RWPE1 (cell line): ENCODE results near the gene TRIM38.
A peak's percentile ranks its signal among the peaks of the same experiment; 100 is the strongest.

ENCODE experiments used
- CTCF ChIA-PET: fragments of 350-600 bp; sonication (Branson Sonifier 250); formaldehyde crosslinking; extraction: SDS; loops from one replicate; lab custom pipeline; 2021; lab: Yijun Ruan, JAX
- POLR2A ChIA-PET: fragments of 400-600 bp; formaldehyde crosslinking; extraction: SDS; loops from one replicate; lab custom pipeline; 2020; ENCODE audit warnings: antibody characterized with exemption; ENCODE audit not compliant: low non-redundant PET; lab: Yijun Ruan, JAX
- DNase-seq: peaks from one replicate; pipeline ENCODE4 v3.0.0; 2012; ENCODE audit warnings: low spot score
- H3K27ac ChIP-seq: fragments of 450-650 bp; 2 replicates; pipeline ENCODE4 v1.5.1; 2017
- TF ChIP-seq, protein P1 (sequence below): fragments of 450-650 bp; conservative IDR thresholded peaks from 2 replicates; pipeline ENCODE4 v1.5.1; 2017; ENCODE audit warnings: low read depth, mild to moderate bottlenecking

Gene TRIM38

GRCh38 chr6:25963426-25964123, 973 bp downstream of the TRIM38 start:
- DNase-seq: peak; percentile 42
- POLR2A ChIA-PET: no interaction called here
- peak overlapping the region; percentile 85 for H3K27ac ChIP-seq
- TF ChIP-seq, protein P1, sequence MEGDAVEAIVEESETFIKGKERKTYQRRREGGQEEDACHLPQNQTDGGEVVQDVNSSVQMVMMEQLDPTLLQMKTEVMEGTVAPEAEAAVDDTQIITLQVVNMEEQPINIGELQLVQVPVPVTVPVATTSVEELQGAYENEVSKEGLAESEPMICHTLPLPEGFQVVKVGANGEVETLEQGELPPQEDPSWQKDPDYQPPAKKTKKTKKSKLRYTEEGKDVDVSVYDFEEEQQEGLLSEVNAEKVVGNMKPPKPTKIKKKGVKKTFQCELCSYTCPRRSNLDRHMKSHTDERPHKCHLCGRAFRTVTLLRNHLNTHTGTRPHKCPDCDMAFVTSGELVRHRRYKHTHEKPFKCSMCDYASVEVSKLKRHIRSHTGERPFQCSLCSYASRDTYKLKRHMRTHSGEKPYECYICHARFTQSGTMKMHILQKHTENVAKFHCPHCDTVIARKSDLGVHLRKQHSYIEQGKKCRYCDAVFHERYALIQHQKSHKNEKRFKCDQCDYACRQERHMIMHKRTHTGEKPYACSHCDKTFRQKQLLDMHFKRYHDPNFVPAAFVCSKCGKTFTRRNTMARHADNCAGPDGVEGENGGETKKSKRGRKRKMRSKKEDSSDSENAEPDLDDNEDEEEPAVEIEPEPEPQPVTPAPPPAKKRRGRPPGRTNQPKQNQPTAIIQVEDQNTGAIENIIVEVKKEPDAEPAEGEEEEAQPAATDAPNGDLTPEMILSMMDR: no peak
- CTCF ChIA-PET: interaction anchor here (1.9 kb wide), 1 partner anchor 29 kb away, joined by 11 read pairs; no protein-coding TSS in a partner anchor

GRCh38 chr6:25965058-25965457, 2.5 kb downstream of the TRIM38 start:
- TF ChIP-seq, protein P1: no peak
- POLR2A ChIA-PET: no interaction called here

GRCh38 chr6:25966711-25967110, 4.1 kb downstream of the TRIM38 start:
- H3K27ac ChIP-seq: no peak overlapping the region
- no peak for DNase-seq
- TF ChIP-seq, protein P1: no peak
- POLR2A ChIA-PET: no interaction called here
- CTCF ChIA-PET: interaction anchor here (0.9 kb wide), 1 partner anchor 26 kb away, joined by 3 read pairs; no protein-coding TSS in a partner anchor

More at GRCh38 chr6:25965058-25965457, 2.5 kb downstream of the TRIM38 start:
- DNase-seq: no peak
- H3K27ac ChIP-seq: no peak overlapping the region
- CTCF ChIA-PET: no interaction called here

- TF ChIP-seq, protein P1: no peak
- CTCF ChIA-PET: interaction anchor here (0.6 to 1.1 kb wide), 2 partner anchors 11 to 249 kb away, joined by 3 to 4 read pairs; no protein-coding TSS in a partner anchor
- H3K27ac ChIP-seq: no peak overlapping the region
- no peak for DNase-seq
- POLR2A ChIA-PET: no interaction called here
These were observed 6.2 kb downstream of the TRIM38 start for GRCh38 chr6:25968769-25969168.

DNA sequence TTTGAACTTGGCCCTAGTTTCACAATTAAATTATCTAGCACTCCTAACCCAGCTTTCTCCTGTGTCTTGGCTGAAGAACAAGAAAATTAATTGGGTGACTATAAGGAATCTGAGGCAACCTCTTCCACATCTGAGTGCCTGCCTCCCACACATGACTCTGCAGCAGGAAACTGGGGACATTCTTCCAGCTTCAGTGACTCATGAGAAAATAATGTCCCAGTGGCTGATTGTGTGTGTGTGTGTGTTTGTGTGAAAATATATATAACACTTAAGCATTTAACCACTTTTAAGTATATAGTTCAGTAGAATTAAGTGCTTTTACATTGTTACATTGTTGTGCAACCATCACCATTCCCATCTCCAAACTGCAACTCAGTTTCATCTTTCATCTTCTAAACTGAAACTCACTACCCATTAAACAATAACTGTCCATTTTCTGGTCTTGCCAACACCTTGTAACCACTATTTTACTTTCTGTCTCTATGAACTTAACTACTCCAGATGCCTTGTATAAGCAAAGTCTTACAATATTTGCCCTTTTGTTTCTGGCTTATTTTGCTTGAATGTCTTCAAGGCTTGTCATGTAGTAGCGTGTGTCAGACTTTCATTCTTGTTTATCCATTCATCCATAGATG, 8.7 kb downstream of the TRIM38 start:
- TF ChIP-seq, protein P1: no peak
- CTCF ChIA-PET: interaction anchor here (0.7 to 1.5 kb wide), 2 partner anchors 21 to 1081 kb away, joined by 3 to 6 read pairs; no protein-coding TSS in a partner anchor
- peak; percentile 34 for DNase-seq
- no peak overlapping the region for H3K27ac ChIP-seq
- POLR2A ChIA-PET: no interaction called here

- ChIA-PET POLR2A (no interaction called here), CTCF (interaction anchor here (0.5 to 0.6 kb wide), 2 partner anchors 20 to 1537 kb away, joined by 4 read pairs; no protein-coding TSS in a partner anchor)
- no peak for DNase-seq
- TF ChIP-seq, protein P1: no peak
- no peak overlapping the region for H3K27ac ChIP-seq
These were observed 9.5 kb downstream of the TRIM38 start for GRCh38 chr6:25972128-25972527.
